Duodenal mucosa (tissue), 2 donors: Measurements from ENCODE around the gene SLC4A7.
"Not testable (repeated sequence)": the region's sequence is repeated elsewhere in the genome, so short reads cannot be mapped to it uniquely, and the experiment has no call there.

Experiments used
- H3K27ac ChIP-seq: one replicate; pipeline ENCODE4 v1.7.0; 2013; ENCODE audit warnings: low read depth, low read length
- H3K27me3 ChIP-seq, 2 donors: one replicate each; pipeline ENCODE4 v1.7.0; 2013; ENCODE audit warnings: low read length in 2 of 2, control low read depth in 1 of 2; ENCODE audit not compliant: insufficient read depth in 2 of 2, control insufficient read depth in 1 of 2
- H3K36me3 ChIP-seq, 2 donors: one replicate each; pipeline ENCODE4 v1.7.0; 2013; ENCODE audit warnings: low read length in 2 of 2, control low read depth in 1 of 2; ENCODE audit not compliant: insufficient read depth in 2 of 2, control insufficient read depth in 1 of 2
- H3K4me1 ChIP-seq, 2 donors: one replicate each; pipeline ENCODE4 v1.7.0; 2013; ENCODE audit warnings: low read length in 2 of 2, control low read depth in 1 of 2; ENCODE audit not compliant: insufficient read depth in 2 of 2, control insufficient read depth in 1 of 2
- H3K4me3 ChIP-seq, 2 donors: one replicate each; pipeline ENCODE4 v1.7.0; 2013; ENCODE audit warnings: low read length in 2 of 2, low read depth in 1 of 2
- H3K9ac ChIP-seq, 2 donors: one replicate each; pipeline ENCODE4 v1.7.0; 2013; ENCODE audit warnings: low read length in 2 of 2, low read depth in 1 of 2
- H3K9me3 ChIP-seq, 2 donors: one replicate each; pipeline ENCODE4 v1.7.0; 2013; ENCODE audit warnings: low read length in 2 of 2, control low read depth in 1 of 2; ENCODE audit not compliant: control insufficient read depth in 1 of 2

Gene SLC4A7

GRCh38 chr3:27438352-27438751, 45.8 kb downstream of the SLC4A7 start:
- H3K27me3 ChIP-seq, H3K9me3 ChIP-seq, H3K27ac ChIP-seq, H3K4me1 ChIP-seq, H3K4me3 ChIP-seq, H3K9ac ChIP-seq: not testable (repeated sequence)
- H3K36me3 ChIP-seq = peaks cover 33 to 58% of the 10 kb centered on the region in 2 donors

GRCh38 chr3:27431116-27431515, 53.1 kb downstream of the SLC4A7 start:
- Histone ChIP-seq H3K27me3 (no peaks in the 10 kb centered on the region), H3K9me3 (no peaks in the 10 kb centered on the region), H3K36me3 (peaks cover 27 to 58% of the 10 kb centered on the region in 2 donors), H3K4me3 (no peak overlapping the region), H3K4me1 (peaks cover 0 to 3% of the 10 kb centered on the region in 2 donors), H3K27ac (no peak overlapping the region), H3K9ac (no peak overlapping the region)

GRCh38 chr3:27429909-27430308, 54.3 kb downstream of the SLC4A7 start:
- peaks cover 17 to 46% of the 10 kb centered on the region in 2 donors for H3K36me3 ChIP-seq
- peaks cover 0 to 3% of the 10 kb centered on the region in 2 donors for H3K4me1 ChIP-seq
- H3K4me3 ChIP-seq = no peak overlapping the region
- H3K9ac ChIP-seq = no peak overlapping the region
- H3K27ac ChIP-seq = no peak overlapping the region
- no peaks in the 10 kb centered on the region for H3K27me3 ChIP-seq
- H3K9me3 ChIP-seq = no peaks in the 10 kb centered on the region

DNA sequence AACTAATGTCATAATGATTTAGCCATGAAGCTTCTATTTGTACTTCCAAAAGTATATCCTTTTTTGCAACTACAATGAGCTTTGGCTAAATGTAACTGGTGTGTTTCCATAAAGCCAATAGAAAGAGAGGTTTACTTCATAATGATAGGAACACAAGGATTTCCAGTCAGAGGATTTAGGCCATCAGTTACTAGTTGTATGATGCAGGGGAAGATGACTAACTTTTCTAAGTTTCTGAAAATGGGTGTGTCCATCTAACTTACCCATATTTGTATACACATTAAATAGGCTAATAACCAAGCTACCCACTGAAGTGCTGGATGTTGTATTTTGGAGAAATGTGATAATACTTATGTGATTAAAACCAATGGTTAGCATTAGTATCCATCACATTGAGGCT, 55.7 kb downstream of the SLC4A7 start:
- no peaks in the 10 kb centered on the region for H3K9me3 ChIP-seq
- H3K36me3 ChIP-seq = peaks cover 20 to 47% of the 10 kb centered on the region in 2 donors
- no peak overlapping the region for H3K4me3 ChIP-seq
- no peak overlapping the region for H3K27ac ChIP-seq
- H3K27me3 ChIP-seq = no peaks in the 10 kb centered on the region
- no peak overlapping the region for H3K9ac ChIP-seq
- H3K4me1 ChIP-seq = peaks cover 0 to 3% of the 10 kb centered on the region in 2 donors

DNA sequence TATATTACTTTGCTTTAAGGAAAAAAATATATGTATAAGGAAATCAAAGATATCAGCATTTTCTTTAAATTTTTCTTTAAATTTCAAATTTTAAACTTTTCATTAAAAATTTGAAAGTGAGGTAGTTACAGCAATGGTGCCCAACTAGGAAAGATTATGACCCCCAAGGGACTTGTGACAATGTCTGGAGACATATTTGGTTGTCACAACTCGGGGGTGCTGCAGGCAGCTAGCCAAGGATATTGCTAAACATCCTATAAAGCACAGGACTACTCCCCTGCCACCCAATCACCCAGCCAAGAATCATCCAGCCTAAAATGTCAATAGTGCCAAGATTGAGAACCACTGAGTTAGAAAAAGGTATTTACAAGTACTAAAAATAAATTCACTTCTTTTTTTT, 57.3 kb downstream of the SLC4A7 start:
- Histone ChIP-seq H3K9ac (no peak overlapping the region), H3K4me1 (peaks cover 0 to 3% of the 10 kb centered on the region in 2 donors), H3K4me3 (no peak overlapping the region), H3K27ac (no peak overlapping the region), H3K36me3 (peaks cover 21 to 43% of the 10 kb centered on the region in 2 donors), H3K27me3 (no peaks in the 10 kb centered on the region), H3K9me3 (no peaks in the 10 kb centered on the region)

GRCh38 chr3:27425896-27426565, 58.2 kb downstream of the SLC4A7 start:
- H3K27me3 ChIP-seq = no peaks in the 10 kb centered on the region
- H3K4me3 ChIP-seq = no peak overlapping the region
- no peak overlapping the region for H3K9ac ChIP-seq
- peaks cover 0 to 3% of the 10 kb centered on the region in 2 donors for H3K4me1 ChIP-seq
- H3K27ac ChIP-seq = no peak overlapping the region
- peaks cover 17 to 40% of the 10 kb centered on the region in 2 donors for H3K36me3 ChIP-seq
- H3K9me3 ChIP-seq = no peaks in the 10 kb centered on the region

DNA sequence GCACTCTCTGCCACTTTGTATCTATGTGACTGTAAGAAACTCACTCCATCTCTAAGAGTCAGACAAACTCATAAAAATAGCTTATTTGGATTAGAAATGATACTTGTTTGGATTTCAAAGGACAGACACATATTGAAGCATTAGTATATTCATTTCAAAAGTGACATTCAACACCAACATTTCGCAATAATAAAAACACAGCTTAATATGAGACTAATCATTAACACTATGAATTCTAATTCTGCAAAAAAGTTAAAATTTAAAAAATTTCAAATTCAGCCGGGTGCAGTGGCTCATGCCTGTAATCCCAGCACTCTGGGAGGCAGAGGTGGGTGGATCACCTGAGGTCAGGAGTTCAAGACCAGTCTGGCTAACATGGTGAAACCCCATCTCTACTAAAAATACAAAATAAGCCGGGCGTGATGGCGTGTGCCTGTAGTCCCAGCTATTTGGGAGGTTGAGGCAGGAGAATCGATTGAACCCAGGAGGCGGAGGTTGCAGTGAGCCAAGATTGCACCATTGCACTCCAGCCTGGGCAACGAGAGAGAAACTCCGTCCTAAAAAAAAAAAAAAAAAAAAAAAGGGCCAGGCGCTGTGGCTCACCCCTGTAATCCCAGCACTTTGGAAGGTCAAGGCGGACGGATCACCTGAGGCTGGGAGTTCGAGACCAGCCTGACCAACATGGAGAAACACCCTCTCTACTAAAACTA, 59.2 kb downstream of the SLC4A7 start:
- H3K27ac ChIP-seq, H3K9ac ChIP-seq, H3K4me1 ChIP-seq: not testable (repeated sequence)

DNA sequence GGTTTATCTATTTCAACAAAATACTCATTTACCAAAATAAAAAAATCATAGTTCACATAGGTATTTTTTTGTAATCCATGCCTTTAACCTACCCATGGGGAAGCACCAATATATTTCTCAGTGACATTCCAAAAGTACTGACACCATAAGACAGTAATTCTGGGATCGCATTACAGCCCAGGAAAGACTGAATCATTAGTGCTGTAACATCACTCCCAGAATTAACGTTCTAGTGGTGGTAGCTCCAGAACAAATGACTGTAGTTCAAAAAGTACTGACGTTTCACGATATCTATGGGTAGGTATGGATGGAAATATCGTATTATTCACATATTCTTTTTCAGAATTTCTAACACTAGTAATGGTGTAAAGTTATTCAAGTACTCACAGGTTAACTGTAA, 60.7 kb downstream of the SLC4A7 start:
- H3K27ac ChIP-seq = no peak overlapping the region
- peaks cover 14 to 31% of the 10 kb centered on the region in 2 donors for H3K36me3 ChIP-seq
- no peak overlapping the region for H3K9ac ChIP-seq

More for the DNA sequence above, 59.2 kb downstream of the SLC4A7 start:
- H3K9me3 ChIP-seq, H3K27me3 ChIP-seq, H3K4me3 ChIP-seq: not testable (repeated sequence)
- peaks cover 15 to 32% of the 10 kb centered on the region in 2 donors for H3K36me3 ChIP-seq

DNA sequence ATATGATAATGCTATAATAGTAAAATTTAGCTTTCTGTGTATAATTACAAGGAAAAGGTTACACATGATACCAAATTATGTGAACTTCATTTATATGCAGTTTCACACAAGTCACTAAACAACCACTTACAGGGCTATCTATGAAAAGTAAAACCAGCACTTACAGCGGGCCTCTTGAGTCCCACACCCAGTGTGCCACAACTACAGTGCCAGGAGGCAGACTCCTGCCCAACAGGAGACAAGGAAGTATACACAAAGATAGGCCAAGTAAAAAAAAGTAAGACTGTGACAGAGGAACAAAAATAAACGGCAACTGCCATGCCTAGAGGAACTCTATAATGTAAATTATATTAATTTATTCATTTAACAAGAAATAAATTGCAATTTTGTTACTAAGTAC, 61.6 kb downstream of the SLC4A7 start:
- no peak overlapping the region for H3K4me3 ChIP-seq
- H3K9me3 ChIP-seq = no peaks in the 10 kb centered on the region
- H3K9ac ChIP-seq = no peak overlapping the region
- H3K36me3 ChIP-seq = peaks cover 18 to 40% of the 10 kb centered on the region in 2 donors
- H3K27ac ChIP-seq = no peak overlapping the region
- no peaks in the 10 kb centered on the region for H3K27me3 ChIP-seq
- H3K4me1 ChIP-seq = peaks cover 0 to 3% of the 10 kb centered on the region in 2 donors

More for the DNA sequence above, 60.7 kb downstream of the SLC4A7 start:
- Histone ChIP-seq H3K4me3 (no peak overlapping the region), H3K9me3 (no peaks in the 10 kb centered on the region), H3K4me1 (peaks cover 0 to 3% of the 10 kb centered on the region in 2 donors), H3K27me3 (no peaks in the 10 kb centered on the region)

DNA sequence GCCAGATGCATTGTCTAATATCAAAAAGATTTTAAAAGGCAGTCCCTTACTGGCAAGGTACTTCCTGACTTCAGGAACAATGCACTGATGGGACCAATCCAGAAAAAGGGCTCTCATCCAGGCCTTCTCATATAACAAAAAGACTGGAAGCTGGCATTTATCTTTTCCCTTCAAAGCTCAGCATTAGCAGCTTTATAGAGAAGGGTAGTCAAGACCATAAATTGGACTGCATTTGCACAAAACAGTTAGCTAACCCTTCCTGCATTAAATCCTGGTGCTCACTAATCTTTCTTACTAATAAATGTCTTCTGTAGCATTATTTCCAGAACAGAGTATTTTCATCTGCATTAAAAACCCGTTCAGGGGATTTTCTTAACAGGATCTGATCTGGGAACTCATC, 69.0 kb downstream of the SLC4A7 start:
- H3K27ac ChIP-seq = no peak overlapping the region
- no peaks in the 10 kb centered on the region for H3K27me3 ChIP-seq
- no peak overlapping the region for H3K9ac ChIP-seq
- peaks cover 21 to 48% of the 10 kb centered on the region in 2 donors for H3K36me3 ChIP-seq
- no peaks in the 10 kb centered on the region for H3K9me3 ChIP-seq
- no peaks in the 10 kb centered on the region for H3K4me1 ChIP-seq
- H3K4me3 ChIP-seq = no peak overlapping the region
